HepG2 (cell line): ENCODE measurements around the gene LRIF1. TPM values are rescaled to one million over a fixed set of nuclear protein-coding genes. Genes with fewer than 3 reads are reported as not detected.

Experiments used
- HDAC2 ChIP-seq: sonication (generic); formaldehyde crosslinking; IDR thresholded peaks from 2 replicates; pipeline ENCODE4 v1.4.0; 2020; ENCODE audit warnings: missing genetic modification reagents
- IKZF1 ChIP-seq: fragments of 450-650 bp; IDR thresholded peaks from 2 replicates; pipeline ENCODE4 v1.7.1; 2016
- MAFG ChIP-seq: sonication (generic); formaldehyde crosslinking; IDR thresholded peaks from 2 replicates; pipeline ENCODE4 v1.5.1; 2020; ENCODE audit warnings: mild to moderate bottlenecking, missing genetic modification reagents
- NR1H2 ChIP-seq: sonication (generic); formaldehyde crosslinking; IDR thresholded peaks from 2 replicates; pipeline ENCODE4 v1.8.1; 2022; ENCODE audit warnings: low read depth, missing genetic modification reagents, borderline replicate concordance
- POLR2A ChIP-seq, 2 experiments: IDR thresholded peaks; 2 replicates each; pipeline ENCODE4 v1.6.1; 2011; ENCODE audit warnings: low read depth in 2 of 2, low read length in 2 of 2, mild to moderate bottlenecking in 1 of 2, moderate library complexity in 1 of 2; ENCODE audit not compliant: insufficient read depth in 1 of 2
- POLR2AphosphoS5 ChIP-seq: IDR thresholded peaks from 2 replicates; pipeline ENCODE4 v1.6.1; 2012; ENCODE audit warnings: low read depth, low read length
- REST ChIP-seq, 2 experiments: IDR thresholded peaks; 2 replicates each; pipeline ENCODE4 v1.6.1; 2011 to 2012; ENCODE audit warnings: low read length in 2 of 2, borderline replicate concordance in 1 of 2, low read depth in 1 of 2, mild to moderate bottlenecking in 1 of 2, moderate library complexity in 1 of 2
- SP1 ChIP-seq, 2 experiments: fragments of 450-650 bp in 1 of 2; sonication (generic) in 1 of 2; formaldehyde crosslinking in 1 of 2; IDR thresholded peaks; 2 replicates each; pipeline versions ENCODE4 v1.4.0 to v1.6.1; 2016 to 2020; ENCODE audit warnings: missing genetic modification reagents in 1 of 2
- ZBTB46 ChIP-seq: sonication (generic); formaldehyde crosslinking; IDR thresholded peaks from 2 replicates; pipeline ENCODE4 v1.4.0; 2020; ENCODE audit warnings: mild to moderate bottlenecking, missing genetic modification reagents, borderline replicate concordance
- ZFP36L1 ChIP-seq: sonication (generic); formaldehyde crosslinking; IDR thresholded peaks from 2 replicates; pipeline ENCODE4 v1.8.0; 2022; ENCODE audit warnings: mild to moderate bottlenecking, missing genetic modification reagents, moderate library complexity
- ZNF143 ChIP-seq: sonication (generic); formaldehyde crosslinking; IDR thresholded peaks from 2 replicates; pipeline ENCODE4 v1.4.0; 2020; ENCODE audit warnings: missing genetic modification reagents
- ZNF256 ChIP-seq: sonication (generic); formaldehyde crosslinking; conservative IDR thresholded peaks from 2 replicates; pipeline ENCODE4 v1.4.0; 2020; ENCODE audit warnings: missing genetic modification reagents
- ZNF33A ChIP-seq: sonication (generic); formaldehyde crosslinking; IDR thresholded peaks from 2 replicates; pipeline ENCODE4 v1.5.1; 2020; ENCODE audit warnings: missing genetic modification reagents, mild to moderate bottlenecking, moderate library complexity, borderline replicate concordance
- ZNF564 ChIP-seq: sonication (generic); formaldehyde crosslinking; IDR thresholded peaks from 2 replicates; pipeline ENCODE4 v1.8.1; 2023; ENCODE audit warnings: mild to moderate bottlenecking, missing genetic modification reagents
- ZNF652 ChIP-seq: IDR thresholded peaks from 2 replicates; pipeline ENCODE4 v1.6.1; 2016; ENCODE audit warnings: low read depth, borderline replicate concordance
- ZNF747 ChIP-seq: sonication (generic); formaldehyde crosslinking; IDR thresholded peaks from 2 replicates; pipeline ENCODE4 v1.8.1; 2023; ENCODE audit warnings: missing genetic modification reagents, mild to moderate bottlenecking, borderline replicate concordance
- ZUFSP ChIP-seq: sonication (generic); formaldehyde crosslinking; IDR thresholded peaks from 2 replicates; pipeline ENCODE4 v1.9.0; 2021; ENCODE audit warnings: missing genetic modification reagents, mild to moderate bottlenecking, borderline replicate concordance
- polyA plus RNA-seq, 8 experiments: library from polyadenylated mRNA; depleted of rRNA in 3 of 8; stranded (reverse) in 7 of 8; unstranded in 1 of 8; fragments of >200 nt; fragmentation: Illumina TruSeq in 4 of 8; extraction: Trizol in 4 of 8; gene quantifications; 2 replicates each; pipeline versions ENCODE4 v1.2.1 to v1.2.3, GENCODE V29; 2011 to 2016; ENCODE audit warnings: low read depth in 4 of 8, missing spikeins in 1 of 8, mixed read lengths in 1 of 8; ENCODE audit not compliant: insufficient read depth in 1 of 8
- total RNA-seq, 5 experiments: library from RNA; depleted of rRNA; stranded (reverse); fragments of >200 nt; fragmentation: Illumina TruSeq; extraction: Trizol; gene quantifications; 2 replicates each; pipeline ENCODE4 v1.2.3, GENCODE V29; 2016; ENCODE audit warnings: low read depth in 1 of 5
- TF ChIP-seq, protein P1 (sequence below): IDR thresholded peaks from 2 replicates; pipeline ENCODE4 v1.6.1; 2016; ENCODE audit warnings: low read depth
- TF ChIP-seq, protein P2 (sequence below): sonication (generic); formaldehyde crosslinking; IDR thresholded peaks from 2 replicates; pipeline ENCODE4 v1.4.0; 2020; ENCODE audit warnings: missing genetic modification reagents

LRIF1 gene
- total and polyA plus RNA-seq, 2 of the 13 experiments (the other 11 are each of a cell fraction or from before 2014, with no cell fraction given): 18.4 to 42.4 TPM

- TF ChIP-seq, protein P1, sequence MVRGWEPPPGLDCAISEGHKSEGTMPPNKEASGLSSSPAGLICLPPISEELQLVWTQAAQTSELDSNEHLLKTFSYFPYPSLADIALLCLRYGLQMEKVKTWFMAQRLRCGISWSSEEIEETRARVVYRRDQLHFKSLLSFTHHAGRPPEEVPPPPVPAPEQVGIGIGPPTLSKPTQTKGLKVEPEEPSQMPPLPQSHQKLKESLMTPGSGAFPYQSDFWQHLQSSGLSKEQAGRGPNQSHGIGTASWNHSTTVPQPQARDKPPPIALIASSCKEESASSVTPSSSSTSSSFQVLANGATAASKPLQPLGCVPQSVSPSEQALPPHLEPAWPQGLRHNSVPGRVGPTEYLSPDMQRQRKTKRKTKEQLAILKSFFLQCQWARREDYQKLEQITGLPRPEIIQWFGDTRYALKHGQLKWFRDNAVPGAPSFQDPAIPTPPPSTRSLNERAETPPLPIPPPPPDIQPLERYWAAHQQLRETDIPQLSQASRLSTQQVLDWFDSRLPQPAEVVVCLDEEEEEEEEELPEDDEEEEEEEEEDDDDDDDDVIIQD (CRISPR knock-in tag): peak; percentile 68; the same call in 1 of the 2 replicates
- TF ChIP-seq SP1 (IDR thresholded peaks at IDR 0.05): no peak
- TF ChIP-seq SP1 (CRISPR knock-in tag; IDR thresholded peaks at IDR 0.05): peak; percentile 98
- peak; percentile 98 to 100 for TF ChIP-seq POLR2A (IDR thresholded peaks at IDR 0.05; ENCODE audit: insufficient read depth in 1 of 2, low read depth in 2 of 2, low read length in 2 of 2)
- no peak; the same call in 1 of the 2 replicates for TF ChIP-seq ZNF652 (CRISPR knock-in tag)
- no peak for TF ChIP-seq ZBTB46 (CRISPR knock-in tag)
- no peak for TF ChIP-seq ZNF256
- no peak for TF ChIP-seq IKZF1
- TF ChIP-seq ZNF564 (CRISPR knock-in tag): no peak; the same call in 1 of the 2 replicates
- no peak for TF ChIP-seq MAFG (CRISPR knock-in tag)
- TF ChIP-seq ZUFSP (CRISPR knock-in tag): no peak
- TF ChIP-seq NR1H2 (CRISPR knock-in tag): no peak
- peak; percentile 34; the same call in 1 of the 2 replicates for TF ChIP-seq HDAC2 (CRISPR knock-in tag)
- peak; percentile 96 for TF ChIP-seq POLR2AphosphoS5
- TF ChIP-seq ZFP36L1 (CRISPR knock-in tag): no peak
- TF ChIP-seq ZNF143 (CRISPR knock-in tag): peak; percentile 44; the same call in 1 of the 2 replicates
- TF ChIP-seq, protein P2, sequence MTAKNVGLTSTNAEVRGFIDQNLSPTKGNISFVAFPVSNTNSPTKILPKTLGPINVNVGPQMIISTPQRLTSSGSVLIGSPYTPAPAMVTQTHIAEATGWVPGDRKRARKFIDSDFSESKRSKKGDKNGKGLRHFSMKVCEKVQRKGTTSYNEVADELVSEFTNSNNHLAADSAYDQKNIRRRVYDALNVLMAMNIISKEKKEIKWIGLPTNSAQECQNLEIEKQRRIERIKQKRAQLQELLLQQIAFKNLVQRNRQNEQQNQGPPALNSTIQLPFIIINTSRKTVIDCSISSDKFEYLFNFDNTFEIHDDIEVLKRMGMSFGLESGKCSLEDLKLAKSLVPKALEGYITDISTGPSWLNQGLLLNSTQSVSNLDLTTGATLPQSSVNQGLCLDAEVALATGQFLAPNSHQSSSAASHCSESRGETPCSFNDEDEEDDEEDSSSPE (CRISPR knock-in tag): peak; percentile 43
- peak in 1 of 2 experiments; percentile 52; a peak in 1 of 4 replicates for TF ChIP-seq REST (IDR thresholded peaks at IDR 0.05; ENCODE audit: borderline replicate concordance in 1 of 2, low read depth in 1 of 2, low read length in 2 of 2)
- 0 out of 2 replicates have a peak, but pooled peaks have one; percentile 21 for TF ChIP-seq ZNF747 (CRISPR knock-in tag)
- TF ChIP-seq ZNF33A (CRISPR knock-in tag): no peak
These were observed at the start of gene LRIF1 (continued) for GRCh38 chr1:110963691-110964454.
